A204.1 (cell line): ENCODE results near the gene NET1.

ENCODE experiments used
- FAIRE-seq: peaks from 2 replicates; lab custom pipeline; 2012; peaks lifted over from hg19 to GRCh38; lab: Jason Lieb, UNC

NET1 gene

GRCh38 chr10:5485290-5485689 lies 72.9 kb downstream of the NET1 start:
- no peak for FAIRE-seq

DNA sequence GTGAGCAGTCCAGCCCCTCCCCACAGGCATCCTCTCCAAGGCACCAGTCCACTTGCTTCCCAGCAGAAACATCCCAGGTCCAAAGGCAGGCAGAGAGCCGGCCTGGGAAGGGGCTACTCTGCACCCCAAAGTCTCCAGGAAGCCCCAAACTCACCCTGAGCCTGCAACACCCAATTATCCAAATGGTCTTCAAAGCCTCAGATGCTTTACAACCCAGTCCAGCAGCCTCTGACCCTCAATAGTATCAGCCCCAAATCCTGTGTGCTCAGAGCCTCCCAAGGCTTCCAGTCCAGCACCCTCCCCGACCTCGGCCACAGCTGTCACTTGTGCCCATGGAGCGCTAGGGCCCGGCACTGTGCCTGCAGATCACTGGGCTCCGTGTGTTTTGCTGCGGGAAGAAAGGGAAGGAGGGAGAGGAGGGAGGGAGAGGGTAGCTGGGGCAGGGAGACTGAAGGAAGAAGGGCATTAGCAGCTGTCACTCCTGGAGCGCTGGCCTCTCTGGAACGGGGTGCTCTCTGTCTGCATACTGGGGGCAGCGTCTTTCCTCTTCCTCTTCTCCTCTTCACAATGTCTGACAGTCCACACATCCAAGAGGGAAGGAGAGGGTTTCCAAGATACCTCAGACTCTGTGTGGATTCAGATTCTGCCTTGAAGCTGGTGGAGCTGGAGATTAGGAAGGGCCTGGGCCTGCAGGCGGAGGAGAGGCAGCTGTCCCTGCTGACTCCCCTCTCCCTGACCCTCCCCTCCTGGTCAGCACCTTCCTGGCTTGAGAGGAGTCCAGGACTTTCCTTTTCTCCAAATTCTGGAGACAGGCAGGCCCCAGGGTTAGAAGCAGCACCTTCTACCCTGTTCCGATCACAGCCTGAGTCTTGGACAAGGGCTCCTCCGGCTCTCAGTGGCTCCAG lies 73.8 kb downstream of the NET1 start:
- FAIRE-seq = no peak

- FAIRE-seq = no peak
Measured at GRCh38 chr10:5486853-5487235, 74.5 kb downstream of the NET1 start.

DNA sequence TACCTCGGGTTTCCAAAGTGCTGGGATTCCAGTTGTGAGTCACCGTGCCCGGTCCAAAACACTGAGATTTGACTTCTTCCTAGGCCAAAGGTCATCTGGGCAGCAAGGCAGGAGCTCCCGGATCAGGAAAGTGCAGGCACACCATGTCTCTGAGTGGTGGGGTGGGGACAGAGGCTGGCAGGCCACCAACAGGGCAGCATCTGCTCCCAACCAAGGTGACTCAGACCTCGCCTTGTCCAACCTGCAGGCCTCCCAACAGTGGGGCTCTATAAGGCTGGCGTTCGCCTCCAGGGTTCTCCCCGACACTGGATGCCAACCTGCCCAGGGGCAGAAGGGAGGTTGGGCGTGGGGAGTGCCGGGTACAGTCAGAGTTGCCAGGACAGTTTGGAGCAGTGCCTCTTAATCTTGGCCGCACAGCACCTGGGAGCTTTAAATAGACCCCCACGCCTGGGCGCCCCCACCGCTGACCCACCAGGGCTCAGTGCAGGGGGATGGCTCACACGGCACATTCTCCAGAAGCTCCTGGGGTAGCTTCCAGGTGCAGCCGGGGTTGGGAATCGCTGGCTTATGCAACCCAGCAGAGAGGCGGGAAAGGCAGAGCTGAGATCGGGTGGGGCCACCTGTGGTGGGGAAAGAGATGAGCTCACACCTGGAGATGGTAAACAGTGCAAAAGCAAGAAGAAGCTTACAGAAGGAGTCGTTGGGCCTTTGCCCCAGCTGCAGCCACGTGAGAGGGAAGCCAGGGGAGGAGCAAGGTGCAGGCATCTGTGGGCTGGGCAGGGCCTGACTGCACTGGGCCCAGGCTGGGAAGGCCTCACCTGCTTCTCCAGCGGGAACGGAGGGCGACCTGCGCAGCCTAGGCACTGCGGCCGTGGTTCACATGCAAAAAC lies 76.2 kb downstream of the NET1 start:
- no peak for FAIRE-seq

- FAIRE-seq = no peak
Measured at GRCh38 chr10:5490032-5490431, 77.7 kb downstream of the NET1 start.

DNA sequence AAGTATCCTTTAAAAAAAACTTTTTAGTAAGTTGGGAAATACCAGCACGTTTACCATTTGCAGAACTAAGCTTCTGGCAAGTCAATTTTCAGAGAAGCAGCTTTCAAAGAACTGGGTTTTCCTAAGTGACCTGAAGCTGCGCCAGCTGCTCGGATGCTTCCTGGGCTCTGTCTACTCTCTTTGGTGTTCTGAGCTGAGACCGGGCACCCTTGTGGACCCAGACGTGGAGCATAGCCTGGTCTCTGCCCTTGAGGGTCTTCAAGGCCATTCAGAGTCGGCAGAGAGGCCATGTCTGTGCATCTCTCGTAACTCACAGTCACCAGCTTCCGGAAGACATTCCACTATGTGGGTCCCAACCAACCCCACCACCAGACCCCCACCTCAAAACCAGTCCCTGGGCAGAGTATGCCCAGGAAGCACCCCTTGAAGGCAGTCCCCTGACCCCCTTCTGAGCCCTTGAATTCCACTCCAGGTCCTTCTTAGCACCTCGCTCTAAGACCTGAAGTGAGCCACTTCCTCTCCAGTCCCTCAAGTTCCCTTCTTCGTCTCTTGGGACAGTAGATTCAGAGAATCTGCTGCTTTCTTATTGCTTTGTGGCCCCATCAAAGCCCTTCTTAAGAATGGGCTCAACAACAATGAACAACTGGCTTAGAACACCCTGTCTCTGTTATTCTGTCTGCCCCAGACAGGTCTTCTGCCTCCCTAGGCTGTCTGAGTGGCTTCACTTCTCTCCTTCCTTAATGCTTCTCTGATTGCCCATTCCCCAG lies 78.5 kb downstream of the NET1 start:
- no peak for FAIRE-seq

GRCh38 chr10:5491477-5491876 lies 79.1 kb downstream of the NET1 start:
- FAIRE-seq = no peak

DNA sequence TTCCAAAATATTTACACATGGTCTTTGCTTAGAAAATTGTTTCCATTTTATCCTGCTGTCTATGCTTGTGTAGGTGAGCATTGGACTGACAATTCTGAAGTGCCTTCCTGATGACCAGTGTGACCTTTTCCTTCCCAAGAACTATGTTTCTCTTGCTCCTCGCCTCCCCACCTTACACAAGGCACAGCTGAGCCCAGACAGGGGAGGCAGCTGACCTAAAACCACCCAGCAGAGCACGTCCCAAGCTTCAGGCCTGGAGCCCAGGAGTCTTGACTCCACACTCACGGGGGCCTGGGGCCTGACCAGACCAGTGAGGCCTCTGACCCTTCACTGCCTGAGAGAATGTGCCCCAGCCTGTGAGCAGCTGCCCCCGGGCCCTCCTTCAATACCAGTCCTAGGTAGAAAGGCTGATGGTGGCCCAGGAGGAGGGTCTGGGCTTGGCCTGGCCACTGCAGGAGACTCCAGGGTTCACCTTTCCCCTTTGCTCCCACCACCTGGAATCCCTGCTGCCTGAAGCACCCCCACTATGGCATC lies 80.0 kb downstream of the NET1 start:
- no peak for FAIRE-seq

DNA sequence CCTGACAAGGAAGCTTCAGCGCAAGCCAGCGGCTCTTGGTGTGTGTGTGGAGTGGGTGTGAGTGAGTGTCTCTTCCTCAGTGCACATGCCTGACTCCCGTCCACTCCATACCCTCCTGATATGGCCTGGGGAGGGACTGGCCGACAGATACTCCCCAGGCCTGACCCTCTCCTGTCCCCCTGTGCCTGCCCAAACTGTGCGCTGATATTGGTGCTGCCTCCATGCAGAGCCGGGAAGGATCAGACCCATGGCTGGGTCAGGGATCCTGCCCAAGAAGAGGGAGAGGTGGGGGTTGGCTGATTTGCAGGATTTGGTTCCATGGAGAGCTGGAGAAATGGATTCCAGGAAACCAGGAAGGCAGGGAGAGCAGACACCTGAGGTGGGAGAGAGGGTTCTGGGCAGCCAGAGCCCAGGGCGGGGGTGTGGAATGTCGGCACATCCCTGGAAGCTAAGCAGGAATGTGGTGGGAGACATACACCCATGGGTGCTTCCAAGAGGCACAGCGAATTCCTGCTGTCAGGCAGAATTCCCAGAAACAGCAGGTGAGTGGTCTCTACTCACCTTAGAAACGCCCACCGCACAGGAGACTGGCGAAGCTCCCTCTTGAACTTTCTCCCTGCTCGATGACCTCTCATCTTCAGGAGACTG lies 80.7 kb downstream of the NET1 start:
- no peak for FAIRE-seq

GRCh38 chr10:5493691-5494090 lies 81.3 kb downstream of the NET1 start:
- FAIRE-seq = no peak

DNA sequence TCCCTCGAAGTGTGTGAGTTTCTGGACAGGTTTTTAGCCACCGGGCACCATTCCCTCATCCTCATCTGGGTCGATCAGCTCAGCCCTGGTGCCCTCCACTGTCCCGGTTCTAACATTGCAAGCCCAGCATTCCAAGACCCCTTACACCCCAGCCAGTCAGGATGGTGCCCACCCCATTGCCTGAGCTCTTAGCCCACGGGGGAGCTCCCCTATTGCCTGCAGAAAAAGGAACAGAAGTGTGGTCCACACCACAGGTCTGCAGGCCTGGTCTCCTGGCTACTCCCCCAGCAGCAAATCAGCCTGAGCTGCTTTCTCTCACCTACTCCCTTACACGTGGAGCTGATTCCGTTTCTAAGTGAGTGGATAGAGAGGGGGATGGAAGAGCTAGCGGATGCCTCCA lies 82.3 kb downstream of the NET1 start:
- FAIRE-seq = no peak

GRCh38 chr10:5496261-5497250 lies 84.2 kb downstream of the NET1 start:
- no peak for FAIRE-seq

- no peak for FAIRE-seq
Measured at GRCh38 chr10:5497289-5497688, 84.9 kb downstream of the NET1 start.

DNA sequence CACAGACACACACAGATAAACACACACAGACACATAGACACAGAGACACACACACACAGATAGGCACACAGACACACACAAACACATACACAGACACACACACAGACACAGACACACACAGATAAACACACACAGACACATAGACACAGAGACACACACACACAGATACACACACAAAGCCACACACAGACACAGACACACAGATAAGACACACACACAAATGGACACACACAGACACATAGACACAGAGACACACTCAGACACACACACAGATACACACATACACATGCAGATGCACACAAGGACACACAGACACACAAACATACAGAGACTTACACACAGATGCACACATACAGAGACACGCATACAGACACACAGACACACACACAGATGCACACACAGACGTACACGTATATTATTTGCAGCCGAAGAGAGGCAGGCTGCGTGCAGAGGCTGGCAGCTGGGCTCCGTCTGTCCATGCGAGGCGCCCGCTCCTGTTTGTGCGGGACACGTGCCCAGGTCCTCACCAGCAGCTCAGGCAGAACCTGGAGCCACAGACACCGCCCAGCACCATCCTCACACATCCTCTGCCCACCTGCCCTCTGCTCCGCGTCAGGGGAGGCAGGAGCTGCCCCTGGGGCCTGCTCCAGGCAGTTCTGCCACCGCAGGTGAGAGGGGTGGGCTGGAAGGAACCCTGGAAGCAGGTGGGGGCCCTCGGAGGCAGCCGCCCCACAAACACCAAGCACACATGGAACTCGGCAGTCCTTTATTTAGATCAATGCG lies 85.8 kb downstream of the NET1 start:
- no peak for FAIRE-seq

DNA sequence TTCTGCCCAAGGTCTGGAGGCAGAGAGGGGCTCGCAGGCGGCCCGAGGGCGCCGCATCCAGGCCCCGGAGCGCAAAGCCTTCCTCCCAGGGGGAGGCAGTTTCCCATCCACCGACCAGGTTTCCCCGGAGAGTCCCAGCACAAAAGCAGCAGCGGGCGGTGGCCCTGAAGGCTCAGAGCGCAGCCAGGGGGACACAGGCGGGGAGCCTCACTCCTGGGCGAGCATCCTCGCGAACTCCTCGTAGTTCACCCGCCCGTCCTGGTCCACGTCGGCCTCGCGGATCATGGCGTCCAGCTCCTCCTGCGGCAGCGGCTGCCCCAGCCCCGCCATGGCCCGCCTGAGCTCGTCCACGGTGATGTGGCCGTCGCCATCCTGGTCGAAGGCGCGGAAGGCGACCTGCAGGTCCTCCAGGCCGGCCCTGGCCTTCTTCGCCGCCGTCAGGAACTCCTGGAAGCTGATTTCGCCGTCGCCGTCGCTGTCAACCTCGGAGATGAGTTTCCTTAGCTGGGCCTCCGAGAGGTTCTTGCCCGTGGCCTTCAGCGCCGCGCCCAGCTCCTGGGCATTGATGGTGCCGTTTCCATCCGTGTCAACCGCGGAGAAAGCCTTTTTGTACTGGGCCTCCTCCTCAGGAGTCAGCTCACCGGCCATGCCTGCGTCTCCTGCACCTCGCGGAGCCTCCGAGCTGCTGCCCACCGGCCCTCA lies 86.6 kb downstream of the NET1 start:
- FAIRE-seq = no peak

- no peak for FAIRE-seq
Measured at GRCh38 chr10:5499493-5500140, 87.3 kb downstream of the NET1 start, which contains the start of gene CALML5. Gene CALML5, minus strand, starts transcription at chr10:5499570. Its CDS starts 132 bp downstream, at chr10:5499438.

DNA sequence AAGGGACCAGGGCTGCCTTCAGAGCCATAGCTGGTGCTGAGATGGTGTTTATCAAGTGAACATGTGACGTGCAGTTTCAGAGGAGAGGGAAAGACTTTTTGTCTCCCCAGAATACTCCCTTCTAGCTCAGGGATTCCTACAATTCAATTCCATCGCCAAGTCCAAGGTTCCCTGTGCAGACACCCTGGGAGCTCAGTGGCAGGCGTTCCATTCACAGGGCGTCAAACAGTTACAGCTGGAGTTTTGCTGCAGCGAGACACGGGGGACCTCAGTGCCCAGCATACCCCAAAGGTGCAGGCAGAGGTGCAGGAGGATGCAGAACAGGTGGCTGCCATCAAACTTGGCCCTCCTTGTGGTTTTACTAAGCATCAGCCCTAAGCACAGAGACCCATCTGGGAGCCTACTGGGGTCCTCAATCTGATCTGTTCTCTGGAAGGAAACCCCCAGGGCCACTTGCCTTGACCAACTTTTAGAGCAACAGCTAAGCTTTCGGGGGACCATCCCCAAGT lies 87.9 kb downstream of the NET1 start:
- no peak for FAIRE-seq

DNA sequence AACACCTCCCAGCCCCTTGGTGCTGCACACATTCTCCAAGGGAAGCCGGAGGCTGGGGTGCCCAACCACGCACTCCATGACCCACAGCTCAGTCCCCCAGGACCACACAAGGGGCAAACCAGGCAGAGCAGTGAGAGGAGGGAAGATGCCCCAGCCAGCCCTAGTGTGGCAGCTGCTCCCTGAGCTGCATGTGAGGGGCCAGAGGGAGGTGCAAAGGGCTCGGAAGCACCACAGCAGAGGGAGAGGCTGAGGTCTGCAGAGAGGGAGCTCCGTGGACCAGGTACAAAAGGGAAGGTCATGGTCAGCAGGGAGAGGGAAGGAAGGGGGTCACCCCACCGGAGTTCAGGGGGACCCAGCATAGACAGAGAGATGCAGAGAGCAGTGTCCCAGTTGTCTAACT lies 88.6 kb downstream of the NET1 start:
- no peak for FAIRE-seq
